ENCODE results near the gene CACNA1F.
A peak's percentile ranks its signal among the peaks of the same experiment; 100 is the strongest.

Gene CACNA1F

DNA sequence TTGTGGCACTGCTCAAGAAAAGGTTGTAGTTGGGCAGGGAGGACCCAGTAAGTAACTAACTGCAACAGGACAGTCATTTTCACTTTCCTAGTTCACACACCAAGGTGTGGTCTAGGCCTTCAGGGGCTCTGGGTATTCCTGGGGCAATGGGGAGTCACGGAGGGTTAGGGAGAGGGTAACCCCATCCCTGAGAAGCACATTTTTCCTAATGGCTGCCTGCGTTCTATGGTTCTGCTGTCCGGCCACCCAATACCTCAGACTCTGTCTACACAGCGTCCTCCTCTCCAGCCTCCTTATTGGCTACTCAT, 35.5 kb upstream of the CACNA1F start:
- peak overlapping the region; percentile 25 for H3K27ac ChIP-seq (ENCODE audit: low read depth, low read length, poor library complexity, severe bottlenecking)

DNA sequence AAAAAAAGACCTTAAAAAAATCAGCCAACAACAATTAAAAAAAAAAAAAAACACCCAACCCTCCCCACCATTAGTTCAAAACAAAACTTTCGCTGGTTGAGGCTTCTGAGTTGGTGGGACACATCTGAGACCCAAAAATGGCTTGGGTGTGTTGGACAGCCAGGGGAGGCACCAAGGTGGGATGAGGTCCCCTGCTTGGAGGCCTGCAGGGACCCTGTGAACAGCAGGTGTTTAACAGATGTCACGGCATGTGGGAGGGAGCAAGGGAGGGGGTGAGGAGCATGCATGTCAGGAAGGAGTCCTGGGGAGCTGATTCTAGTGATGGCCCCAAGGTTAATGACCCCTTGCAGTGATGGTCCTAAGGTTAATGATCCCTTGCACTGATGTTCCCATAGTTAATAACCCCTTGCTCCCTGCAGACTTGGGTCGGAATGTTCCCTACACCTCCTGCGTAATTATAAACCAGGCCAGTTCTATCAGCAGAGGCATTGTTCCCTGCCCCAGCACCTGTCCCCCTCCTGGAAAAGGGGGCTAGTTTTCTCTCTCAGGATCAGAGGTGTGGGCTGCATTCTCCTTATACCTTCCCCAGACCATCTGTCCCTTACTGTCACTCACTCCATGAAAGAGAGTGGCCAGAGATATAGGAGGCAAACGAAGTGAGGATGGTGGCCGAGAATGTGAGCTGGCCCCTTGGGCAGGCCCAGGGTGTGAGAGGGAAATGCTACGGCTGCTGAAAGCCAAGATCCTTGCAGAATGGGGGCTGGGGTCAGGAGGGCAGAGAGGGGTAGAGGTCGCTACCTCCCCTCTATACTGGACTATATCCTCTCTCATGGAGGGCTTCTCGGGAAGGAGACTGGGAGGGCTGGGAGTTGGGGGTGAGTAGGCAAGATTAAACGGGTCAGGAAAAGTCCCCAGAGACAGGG, 33.6 kb upstream of the CACNA1F start:
- Histone ChIP-seq H3F3A (ENCODE audit: insufficient read depth, low read length) (no peaks in the 10 kb centered on the region), H3K9ac (ENCODE audit: low read length) (no peak overlapping the region), H3K4me3 (ENCODE audit: low read depth, low read length, poor library complexity, severe bottlenecking) (no peak overlapping the region), H3K9me3 (ENCODE audit: low read length) (no peaks in the 10 kb centered on the region), H3K27ac (ENCODE audit: low read depth, low read length, poor library complexity, severe bottlenecking) (no peak overlapping the region), H3K4me2 (ENCODE audit: low read length) (no peak overlapping the region), H4K20me1 (ENCODE audit: insufficient read depth, low read length) (no peaks in the 10 kb centered on the region), H3K79me2 (ENCODE audit: insufficient read depth, low read length) (peaks cover 11% of the 10 kb centered on the region; the same call in 1 of the 2 replicates), H3K9me2 (ENCODE audit: low read depth, low read length) (no peaks in the 10 kb centered on the region), H3K36me3 (ENCODE audit: insufficient read depth, low read length) (no peaks in the 10 kb centered on the region), H3K27me3 (ENCODE audit: insufficient read depth, low read length) (no peaks in the 10 kb centered on the region), H3K4me1 (ENCODE audit: insufficient read depth, low read length, severe bottlenecking) (peaks cover 24% of the 10 kb centered on the region), H2AFZ (ENCODE audit: low read length) (no peak overlapping the region)
- no peak for TF ChIP-seq EZH2 (IDR thresholded peaks at IDR 0.05; ENCODE audit: borderline replicate concordance, low read length)
- TF ChIP-seq, protein P1, sequence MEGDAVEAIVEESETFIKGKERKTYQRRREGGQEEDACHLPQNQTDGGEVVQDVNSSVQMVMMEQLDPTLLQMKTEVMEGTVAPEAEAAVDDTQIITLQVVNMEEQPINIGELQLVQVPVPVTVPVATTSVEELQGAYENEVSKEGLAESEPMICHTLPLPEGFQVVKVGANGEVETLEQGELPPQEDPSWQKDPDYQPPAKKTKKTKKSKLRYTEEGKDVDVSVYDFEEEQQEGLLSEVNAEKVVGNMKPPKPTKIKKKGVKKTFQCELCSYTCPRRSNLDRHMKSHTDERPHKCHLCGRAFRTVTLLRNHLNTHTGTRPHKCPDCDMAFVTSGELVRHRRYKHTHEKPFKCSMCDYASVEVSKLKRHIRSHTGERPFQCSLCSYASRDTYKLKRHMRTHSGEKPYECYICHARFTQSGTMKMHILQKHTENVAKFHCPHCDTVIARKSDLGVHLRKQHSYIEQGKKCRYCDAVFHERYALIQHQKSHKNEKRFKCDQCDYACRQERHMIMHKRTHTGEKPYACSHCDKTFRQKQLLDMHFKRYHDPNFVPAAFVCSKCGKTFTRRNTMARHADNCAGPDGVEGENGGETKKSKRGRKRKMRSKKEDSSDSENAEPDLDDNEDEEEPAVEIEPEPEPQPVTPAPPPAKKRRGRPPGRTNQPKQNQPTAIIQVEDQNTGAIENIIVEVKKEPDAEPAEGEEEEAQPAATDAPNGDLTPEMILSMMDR (IDR thresholded peaks at IDR 0.05; ENCODE audit: low read length), result no peak

More for the DNA sequence above, 35.5 kb upstream of the CACNA1F start:
- peaks cover 12% of the 10 kb centered on the region for H3K79me2 ChIP-seq (ENCODE audit: insufficient read depth, low read length)
- no peak overlapping the region for H2AFZ ChIP-seq (ENCODE audit: low read length)
- no peaks in the 10 kb centered on the region for H3K9me3 ChIP-seq (ENCODE audit: low read length)
- no peaks in the 10 kb centered on the region for H4K20me1 ChIP-seq (ENCODE audit: insufficient read depth, low read length)
- no peaks in the 10 kb centered on the region; the same call in 1 of the 2 replicates for H3K36me3 ChIP-seq (ENCODE audit: insufficient read depth, low read length)
- TF ChIP-seq EZH2 (IDR thresholded peaks at IDR 0.05; ENCODE audit: borderline replicate concordance, low read length), result no peak
- TF ChIP-seq, protein P1 (IDR thresholded peaks at IDR 0.05; ENCODE audit: low read length), result no peak
- no peaks in the 10 kb centered on the region for H3K9me2 ChIP-seq (ENCODE audit: low read depth, low read length)
- peak overlapping the region; percentile 73 for H3K4me2 ChIP-seq (ENCODE audit: low read length)
- H3K4me3 ChIP-seq (ENCODE audit: low read depth, low read length, poor library complexity, severe bottlenecking), result peak overlapping the region; percentile 70
- H3F3A ChIP-seq (ENCODE audit: insufficient read depth, low read length), result no peaks in the 10 kb centered on the region
- peak overlapping the region; percentile 72 for H3K9ac ChIP-seq (ENCODE audit: low read length)
- peaks cover 38% of the 10 kb centered on the region for H3K4me1 ChIP-seq (ENCODE audit: insufficient read depth, low read length, severe bottlenecking)
- no peaks in the 10 kb centered on the region for H3K27me3 ChIP-seq (ENCODE audit: insufficient read depth, low read length)

DNA sequence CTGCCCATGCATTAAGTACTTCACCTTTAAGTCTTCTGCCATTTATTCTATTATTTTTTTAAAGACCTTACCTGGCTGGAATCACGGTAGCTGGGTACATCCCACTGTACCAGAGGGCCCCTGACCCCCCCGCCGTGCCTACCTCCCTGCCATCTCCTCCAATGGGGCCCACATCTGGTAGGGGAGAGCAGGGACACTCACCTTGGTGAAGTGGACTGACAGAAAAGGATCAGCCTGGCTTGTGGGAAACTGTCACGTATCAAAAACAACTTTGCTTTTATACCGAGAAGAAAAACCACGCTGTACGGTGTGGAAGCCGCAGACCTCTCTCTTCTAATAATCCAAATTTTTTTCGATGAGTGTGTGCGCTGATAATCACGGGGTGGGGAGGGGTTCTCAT, 31.3 kb upstream of the CACNA1F start, which contains the start of gene FOXP3:
FOXP3 (minus strand) TSS at position 251 of the 400 bp plus-strand sequence. CDS start 6,205 bp downstream, outside the sequence.
- TF ChIP-seq, protein P1 (IDR thresholded peaks at IDR 0.05; ENCODE audit: low read length), result no peak
- TF ChIP-seq EZH2 (IDR thresholded peaks at IDR 0.05; ENCODE audit: borderline replicate concordance, low read length), result no peak
- no peak within 1 kb of the TSS for H3K4me2 ChIP-seq (ENCODE audit: low read length)
- no peak within 1 kb of the TSS for H2AFZ ChIP-seq (ENCODE audit: low read length)
- no peak within 1 kb of the TSS for H3K9ac ChIP-seq (ENCODE audit: low read length)
- H4K20me1 ChIP-seq (ENCODE audit: insufficient read depth, low read length), result no peaks in the 10 kb centered on the region
- H3K4me3 ChIP-seq (ENCODE audit: low read depth, low read length, poor library complexity, severe bottlenecking), result no peak within 1 kb of the TSS
- H3K27me3 ChIP-seq (ENCODE audit: insufficient read depth, low read length), result no peaks in the 10 kb centered on the region
- peaks cover 7% of the 10 kb centered on the region for H3K4me1 ChIP-seq (ENCODE audit: insufficient read depth, low read length, severe bottlenecking)
- H3K27ac ChIP-seq (ENCODE audit: low read depth, low read length, poor library complexity, severe bottlenecking), result no peak within 1 kb of the TSS
- H3K9me3 ChIP-seq (ENCODE audit: low read length), result no peaks in the 10 kb centered on the region
- H3K36me3 ChIP-seq (ENCODE audit: insufficient read depth, low read length), result no peaks in the 10 kb centered on the region
- H3K9me2 ChIP-seq (ENCODE audit: low read depth, low read length), result no peaks in the 10 kb centered on the region
- no peaks in the 10 kb centered on the region for H3K79me2 ChIP-seq (ENCODE audit: insufficient read depth, low read length)
- no peaks in the 10 kb centered on the region for H3F3A ChIP-seq (ENCODE audit: insufficient read depth, low read length)

All from OCI-LY1 (cell line).